Right lobe of liver (tissue), 6 donors: ENCODE measurements around the gene KLK8. TPM values are rescaled to one million over a fixed set of nuclear protein-coding genes. Genes with fewer than 3 reads are reported as not detected.

Experiments used
- ATAC-seq, 4 donors: fragments of 200-7000 bp; cut with Tn5 transposase; one replicate each; pipeline ENCODE4 v1.9.1; 2020; ENCODE audit warnings: mild to moderate bottlenecking in 4 of 4, moderate library complexity in 4 of 4
- DNase-seq, 3 donors: peaks; one replicate each; pipeline ENCODE4 v3.0.0-alpha.2; 2020
- H3K27ac ChIP-seq, 3 donors: fragments of 200-600 bp; one replicate each; pipeline ENCODE4 v1.8.0; 2022
- H3K27me3 ChIP-seq, 2 donors: fragments of 200-600 bp; one replicate each; pipeline ENCODE4 v1.8.0; 2022
- H3K36me3 ChIP-seq, 4 donors: fragments of 200-600 bp; sonication (generic) in 1 of 4; one replicate each; pipeline versions ENCODE4 v1.5.1 to v1.8.0; 2017 to 2022; ENCODE audit warnings: control low read depth in 1 of 4
- H3K4me1 ChIP-seq, 4 donors: fragments of 200-600 bp; sonication (generic) in 1 of 4; one replicate each; pipeline versions ENCODE4 v1.5.1 to v1.8.0; 2017 to 2022; ENCODE audit warnings: control low read depth in 1 of 4
- H3K4me3 ChIP-seq, 3 donors: fragments of 200-600 bp; one replicate each; pipeline ENCODE4 v1.8.0; 2022
- H3K9me3 ChIP-seq, 4 donors: fragments of 200-600 bp; sonication (generic) in 1 of 4; one replicate each; pipeline versions ENCODE4 v1.5.1 to v1.8.0; 2017 to 2022; ENCODE audit warnings: control low read depth in 1 of 4
- POLR2A ChIP-seq: fragments of 450-650 bp; IDR thresholded peaks from one replicate; pipeline ENCODE4 v1.6.1; 2017; ENCODE audit warnings: antibody characterized with exemption, mild to moderate bottlenecking
- WGBS: methylation state at CpG from one replicate; pipeline ENCODE4 v1.1.6; 2018; ENCODE audit warnings: low coverage, low lambda C conversion rate; ENCODE audit not compliant: insufficient coverage; ENCODE audit errors: missing lambda C conversion rate; 5-methylcytosine and 5-hydroxymethylcytosine counted together
- intact Hi-C, 2 donors: fragments of 100-400 bp; cut with DNase I; formaldehyde crosslinking; loops; one replicate each; pipeline versions ENCODE4 v1.11.2 to v1.14.1; 2022
- total RNA-seq, 6 experiments: library from RNA; depleted of rRNA in 2 of 6; stranded (reverse); fragments of >200 nt in 2 of 6; fragmentation: NEBNext Ultra II Directional in 3 of 6; extraction: Animal tissue kit (Norgen Biotek cat#: 25700) in 3 of 6; gene quantifications; one replicate each; pipeline versions ENCODE4 v1.1.0 to v1.2.4, GENCODE V29; 2016 to 2023
- TF ChIP-seq, protein P1 (sequence below), 4 donors: fragments of 200-600 bp in 3 of 4; fragments of 450-650 bp in 1 of 4; IDR thresholded peaks; one replicate each; pipeline versions ENCODE4 v1.5.1 to v1.8.0; 2016 to 2022; ENCODE audit warnings: antibody characterized with exemption in 4 of 4, mild to moderate bottlenecking in 2 of 4
- donor health status: DM: no; HTN: yes; CAD: no.
- donor health status: DM: no; HTN: no; CAD: no.
- donor health status: DM: no; HTN: no; CAD: no.
- donor health status: DM: no; HTN: yes; CAD: no.
- donor health status: DM: no; HTN: yes; CAD: no.

Gene KLK8
- total RNA-seq, 6 experiments from 2014 or later = not detected

DNA sequence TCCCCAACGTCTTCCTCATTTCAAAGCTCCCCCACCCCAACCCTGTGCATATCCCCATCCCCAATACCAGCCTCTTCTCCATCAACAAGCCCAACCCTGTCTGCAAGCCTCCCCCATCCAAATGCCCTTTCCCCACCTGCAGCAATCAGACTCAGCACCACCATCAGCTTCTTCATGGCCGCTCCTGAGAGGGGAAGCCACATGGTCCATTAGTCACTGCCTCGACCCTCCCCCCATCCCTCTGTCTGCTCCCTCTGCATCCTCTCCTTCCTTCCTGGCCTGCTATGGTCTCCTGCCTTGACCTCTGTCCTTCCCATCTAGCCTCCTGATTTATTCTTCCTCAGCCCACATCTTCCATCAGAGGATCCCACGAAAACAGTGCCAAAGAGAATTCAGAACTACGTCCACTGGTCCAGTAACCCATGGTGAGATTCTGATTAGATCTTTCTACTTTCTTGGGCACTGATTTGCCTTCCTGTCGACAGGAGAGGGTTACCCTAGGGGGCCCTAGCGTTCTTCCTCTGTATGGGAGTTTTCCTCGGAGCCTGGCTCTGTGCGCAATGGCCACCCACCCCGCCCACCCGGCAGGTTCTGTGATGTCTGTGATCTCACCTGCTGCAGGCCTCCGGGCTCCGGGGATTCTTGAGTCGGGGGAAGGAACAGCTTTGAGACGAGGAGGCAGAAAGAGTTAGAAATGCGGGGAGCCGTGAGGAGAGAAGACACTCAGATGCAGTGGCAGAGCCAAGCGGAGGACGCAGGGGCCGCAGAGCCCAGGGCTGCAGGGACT, 33.3 kb downstream of the KLK8 start:
- intact Hi-C loops = no loop called here
- DNase-seq = no peak
- Histone ChIP-seq H3K4me1 (no peaks in the 10 kb centered on the region), H3K27me3 (no peaks in the 10 kb centered on the region), H3K9me3 (no peaks in the 10 kb centered on the region), H3K27ac (no peak overlapping the region), H3K36me3 (no peaks in the 10 kb centered on the region), H3K4me3 (no peak overlapping the region)
- ATAC-seq = no peak
- 30% methylated on average over 18 of the region's 20 CpGs for WGBS
- TF ChIP-seq, protein P1, sequence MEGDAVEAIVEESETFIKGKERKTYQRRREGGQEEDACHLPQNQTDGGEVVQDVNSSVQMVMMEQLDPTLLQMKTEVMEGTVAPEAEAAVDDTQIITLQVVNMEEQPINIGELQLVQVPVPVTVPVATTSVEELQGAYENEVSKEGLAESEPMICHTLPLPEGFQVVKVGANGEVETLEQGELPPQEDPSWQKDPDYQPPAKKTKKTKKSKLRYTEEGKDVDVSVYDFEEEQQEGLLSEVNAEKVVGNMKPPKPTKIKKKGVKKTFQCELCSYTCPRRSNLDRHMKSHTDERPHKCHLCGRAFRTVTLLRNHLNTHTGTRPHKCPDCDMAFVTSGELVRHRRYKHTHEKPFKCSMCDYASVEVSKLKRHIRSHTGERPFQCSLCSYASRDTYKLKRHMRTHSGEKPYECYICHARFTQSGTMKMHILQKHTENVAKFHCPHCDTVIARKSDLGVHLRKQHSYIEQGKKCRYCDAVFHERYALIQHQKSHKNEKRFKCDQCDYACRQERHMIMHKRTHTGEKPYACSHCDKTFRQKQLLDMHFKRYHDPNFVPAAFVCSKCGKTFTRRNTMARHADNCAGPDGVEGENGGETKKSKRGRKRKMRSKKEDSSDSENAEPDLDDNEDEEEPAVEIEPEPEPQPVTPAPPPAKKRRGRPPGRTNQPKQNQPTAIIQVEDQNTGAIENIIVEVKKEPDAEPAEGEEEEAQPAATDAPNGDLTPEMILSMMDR (IDR thresholded peaks at IDR 0.05) = no peak
- TF ChIP-seq POLR2A = no peak

GRCh38 chr19:50964266-50964665, 37.1 kb downstream of the KLK8 start:
- Histone ChIP-seq H3K36me3 (no peaks in the 10 kb centered on the region), H3K27me3 (no peaks in the 10 kb centered on the region), H3K27ac (no peak overlapping the region), H3K9me3 (no peaks in the 10 kb centered on the region), H3K4me1 (no peaks in the 10 kb centered on the region), H3K4me3 (no peak overlapping the region)
- TF ChIP-seq, protein P1 (IDR thresholded peaks at IDR 0.05) = no peak
- no peak for TF ChIP-seq POLR2A
- intact Hi-C loops = no loop called here
- ATAC-seq (no peak), DNase-seq (no peak)
- 62% methylated on average over 3 of the region's 3 CpGs for WGBS

DNA sequence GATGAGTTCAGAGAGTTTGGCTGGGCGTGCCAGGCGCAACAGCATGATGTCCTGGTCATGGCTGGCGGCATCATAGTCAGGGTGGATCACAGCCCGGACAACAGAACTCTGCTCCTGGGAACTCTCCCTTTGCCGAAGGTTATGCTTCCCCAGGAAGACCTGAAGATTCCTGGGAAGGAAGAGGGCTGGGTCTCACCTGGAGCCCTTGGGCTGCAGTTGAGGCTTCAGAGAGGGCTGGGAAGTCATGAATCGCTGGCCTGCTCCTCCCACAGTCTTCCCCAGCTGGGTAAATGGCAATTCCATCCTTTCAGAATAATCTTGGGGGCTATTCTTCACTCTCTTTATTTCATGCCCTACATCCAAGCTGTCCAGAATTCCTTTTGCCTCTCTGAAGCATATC, 38.0 kb downstream of the KLK8 start:
- H3K9me3 ChIP-seq = no peaks in the 10 kb centered on the region
- intact Hi-C loops = no loop called here
- H3K27ac ChIP-seq = no peak overlapping the region
- H3K4me3 ChIP-seq = no peak overlapping the region
- H3K4me1 ChIP-seq = no peaks in the 10 kb centered on the region
- no peak for ATAC-seq
- no peaks in the 10 kb centered on the region for H3K36me3 ChIP-seq
- WGBS = 49% methylated on average over 3 of the region's 6 CpGs
- no peaks in the 10 kb centered on the region for H3K27me3 ChIP-seq
- no peak for TF ChIP-seq POLR2A
- TF ChIP-seq, protein P1 (IDR thresholded peaks at IDR 0.05) = no peak
- DNase-seq = no peak

GRCh38 chr19:50962245-50962644, 39.2 kb downstream of the KLK8 start:
- intact Hi-C loops = no loop called here
- no peak for ATAC-seq

More at GRCh38 chr19:50962245-50962644, 39.2 kb downstream of the KLK8 start:
- no peaks in the 10 kb centered on the region for H3K4me1 ChIP-seq
- H3K27me3 ChIP-seq = no peaks in the 10 kb centered on the region
- TF ChIP-seq POLR2A = no peak
- TF ChIP-seq, protein P1 (IDR thresholded peaks at IDR 0.05) = no peak
- H3K9me3 ChIP-seq = no peaks in the 10 kb centered on the region
- 50% methylated on average over 1 of the region's 1 CpG for WGBS
- H3K36me3 ChIP-seq = no peaks in the 10 kb centered on the region
- no peak overlapping the region for H3K27ac ChIP-seq
- H3K4me3 ChIP-seq = no peak overlapping the region
- no peak for DNase-seq
